Raji (cell line): ENCODE data around the gene CACNA2D3.

Experiments used
- POLR2A ChIP-seq: IDR thresholded peaks from 2 replicates; pipeline ENCODE4 v1.6.1; 2011; ENCODE audit warnings: low read depth, low read length, control low read depth; ENCODE audit not compliant: insufficient read depth

The CACNA2D3 gene

DNA sequence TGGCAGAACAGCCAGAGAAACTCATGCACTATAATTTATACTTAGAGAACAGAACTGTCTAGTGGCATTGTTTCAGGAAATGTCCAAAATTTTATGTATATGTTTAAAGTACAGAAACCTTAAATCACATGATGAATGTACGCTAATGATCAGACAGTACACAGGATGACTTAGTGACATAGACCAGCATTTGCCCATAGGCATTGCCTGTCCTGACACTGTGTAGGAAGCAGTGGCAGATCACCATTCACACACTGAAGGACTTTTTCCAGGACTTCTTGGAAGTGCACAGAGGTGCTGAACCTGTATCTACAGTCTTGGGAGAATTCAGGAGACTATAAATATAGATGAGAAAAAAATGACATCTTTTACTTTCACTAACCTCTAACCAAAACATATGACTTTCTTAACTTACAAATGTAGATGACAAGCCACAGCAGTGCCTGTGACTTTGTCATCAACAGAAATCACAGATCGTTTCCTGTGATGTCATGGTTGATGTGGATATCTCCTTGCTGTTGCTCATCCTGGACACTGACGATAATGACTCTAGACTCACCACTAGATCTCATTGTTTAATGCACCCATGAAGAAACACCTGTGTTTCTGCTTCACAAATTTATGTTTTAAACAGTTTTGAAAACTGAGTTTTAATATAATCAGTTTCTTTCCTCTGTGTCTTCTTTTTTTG lies 183.2 kb downstream of the CACNA2D3 start:
- no peak for TF ChIP-seq POLR2A

DNA sequence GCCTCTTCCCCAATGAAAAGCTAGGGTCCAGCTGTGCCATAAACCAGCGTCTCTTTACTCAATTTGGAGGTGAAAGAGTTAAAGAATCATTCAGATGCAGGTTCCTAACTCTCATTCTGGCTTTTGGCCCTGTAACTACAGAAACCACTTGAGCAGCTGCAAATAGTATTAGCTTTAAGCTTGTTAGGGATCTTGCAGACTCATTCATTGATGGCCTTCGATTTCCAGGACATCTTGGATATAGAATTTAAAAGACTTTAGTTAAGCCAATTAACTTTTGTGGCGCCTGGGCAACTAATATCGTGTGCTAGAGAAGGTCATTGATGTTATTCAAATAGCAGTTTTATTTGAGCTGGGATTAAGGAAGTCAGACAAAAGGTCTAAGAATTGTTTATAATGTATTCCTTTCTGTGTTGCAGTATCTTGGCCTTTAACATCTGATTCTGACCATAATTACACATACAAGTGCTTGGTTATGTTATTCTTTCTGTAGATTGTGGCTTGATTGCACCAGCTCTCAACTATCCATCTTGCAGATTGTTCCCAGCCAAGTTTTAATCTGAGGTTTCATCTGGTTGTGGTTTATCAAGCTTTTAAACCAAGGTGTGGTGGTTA lies 185.3 kb downstream of the CACNA2D3 start:
- no peak for TF ChIP-seq POLR2A

DNA sequence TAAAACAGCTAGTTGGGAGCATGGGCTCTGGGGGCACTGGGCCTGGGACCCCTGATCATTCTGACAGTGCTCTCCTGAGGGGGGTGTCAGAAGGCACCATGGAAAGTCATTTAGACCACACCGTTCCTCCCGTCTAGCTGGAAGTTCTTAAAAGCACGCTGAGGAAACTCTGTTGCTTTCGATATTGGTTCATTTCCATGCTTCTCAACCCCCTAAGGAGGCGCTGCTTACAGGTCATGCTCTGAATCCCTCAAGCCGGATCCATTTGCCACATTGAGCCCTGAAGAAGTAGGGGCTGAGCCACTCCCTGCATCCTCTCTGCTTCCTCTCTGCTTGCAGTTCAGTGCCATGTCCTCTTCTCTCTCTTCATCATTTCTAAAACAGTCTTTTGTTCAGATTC lies 187.2 kb downstream of the CACNA2D3 start:
- TF ChIP-seq POLR2A, result no peak

- TF ChIP-seq POLR2A, result no peak
Observed at GRCh38 chr3:54311211-54311747, 188.9 kb downstream of the CACNA2D3 start.

GRCh38 chr3:54312156-54312899 lies 190.0 kb downstream of the CACNA2D3 start:
- TF ChIP-seq POLR2A, result no peak

GRCh38 chr3:54313418-54313817 lies 191.1 kb downstream of the CACNA2D3 start:
- TF ChIP-seq POLR2A, result no peak

DNA sequence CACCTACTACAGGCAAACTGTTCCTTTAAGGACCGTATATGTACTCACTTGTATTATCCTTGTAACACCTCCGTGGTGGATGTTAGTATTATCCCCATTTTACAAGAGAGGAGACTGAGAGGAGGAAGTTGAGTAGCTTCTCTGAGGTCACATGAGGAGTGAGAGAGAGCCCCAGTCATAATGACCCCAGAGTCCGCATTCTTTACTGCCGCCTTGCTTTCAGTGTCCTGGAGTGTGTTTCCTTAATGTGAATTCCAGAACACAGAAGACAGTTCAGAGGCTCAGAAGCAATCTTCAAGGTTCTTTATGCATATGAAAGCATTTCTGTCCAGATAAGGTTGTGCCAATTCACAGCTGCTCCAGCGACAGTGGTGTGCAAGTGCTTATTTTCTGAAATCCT lies 199.2 kb downstream of the CACNA2D3 start:
- no peak for TF ChIP-seq POLR2A

DNA sequence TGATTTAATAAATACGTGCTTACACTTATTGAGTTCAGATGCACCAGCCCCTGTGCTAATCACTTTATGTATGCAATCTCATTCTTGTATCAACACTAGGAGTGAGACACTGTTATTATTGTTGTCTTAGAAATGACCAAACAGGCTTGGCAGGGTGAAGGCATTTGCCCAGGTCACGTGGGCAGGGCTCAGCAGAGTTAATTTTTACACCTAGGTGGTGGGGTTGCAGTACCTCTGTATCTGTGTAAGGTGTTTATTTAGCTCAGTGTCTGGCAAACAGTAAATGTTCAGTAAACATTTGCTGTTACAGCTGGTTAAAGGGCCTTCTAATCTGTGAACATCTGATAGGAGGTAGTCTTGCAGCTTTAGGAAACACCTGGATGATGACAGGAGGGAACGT lies 200.0 kb downstream of the CACNA2D3 start:
- TF ChIP-seq POLR2A, result no peak

- TF ChIP-seq POLR2A, result no peak
Observed at GRCh38 chr3:54324103-54324502, 201.8 kb downstream of the CACNA2D3 start.

DNA sequence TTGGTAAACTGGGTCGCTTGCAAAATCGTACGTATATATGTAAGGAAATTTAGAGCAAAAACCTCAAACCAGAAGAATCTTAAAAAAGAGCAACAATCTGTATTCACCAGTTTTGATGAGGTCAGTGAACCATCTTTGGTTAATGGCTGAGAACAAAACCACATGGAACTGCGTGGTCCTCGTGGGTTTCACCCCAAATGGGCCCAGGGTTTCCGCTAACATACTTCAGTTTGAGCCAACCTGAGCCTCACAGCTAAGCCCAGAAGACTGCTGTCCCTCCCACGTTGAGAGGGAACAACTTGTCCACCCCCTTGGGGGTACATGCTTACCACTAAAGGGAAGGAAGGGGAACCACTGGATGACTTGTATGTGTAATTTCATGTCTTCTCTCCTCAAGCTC lies 204.6 kb downstream of the CACNA2D3 start:
- no peak for TF ChIP-seq POLR2A

- TF ChIP-seq POLR2A, result no peak
Observed at GRCh38 chr3:54331341-54331740, 209.0 kb downstream of the CACNA2D3 start.

- TF ChIP-seq POLR2A, result no peak
Observed at GRCh38 chr3:54337846-54338245, 215.5 kb downstream of the CACNA2D3 start.

DNA sequence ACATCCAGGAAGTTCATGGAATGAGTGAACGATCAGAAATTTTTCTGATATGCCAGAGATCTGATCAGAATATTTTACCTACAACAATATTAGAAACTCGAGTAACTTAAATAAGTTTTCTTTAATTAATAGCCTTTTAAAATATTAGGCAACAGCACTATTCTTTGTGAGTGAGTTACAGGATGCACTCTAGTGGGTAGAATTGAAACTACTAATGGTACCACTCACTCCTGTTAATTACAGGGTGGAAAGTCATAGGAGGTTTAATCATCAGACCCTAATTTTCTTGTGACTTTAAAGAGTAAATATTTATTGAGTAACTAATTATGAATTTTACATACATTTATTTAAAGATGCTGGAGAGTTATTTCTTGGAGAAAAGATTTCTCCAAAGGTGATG lies 217.3 kb downstream of the CACNA2D3 start:
- no peak for TF ChIP-seq POLR2A

- no peak for TF ChIP-seq POLR2A
Observed at GRCh38 chr3:54341811-54342210, 219.5 kb downstream of the CACNA2D3 start.

DNA sequence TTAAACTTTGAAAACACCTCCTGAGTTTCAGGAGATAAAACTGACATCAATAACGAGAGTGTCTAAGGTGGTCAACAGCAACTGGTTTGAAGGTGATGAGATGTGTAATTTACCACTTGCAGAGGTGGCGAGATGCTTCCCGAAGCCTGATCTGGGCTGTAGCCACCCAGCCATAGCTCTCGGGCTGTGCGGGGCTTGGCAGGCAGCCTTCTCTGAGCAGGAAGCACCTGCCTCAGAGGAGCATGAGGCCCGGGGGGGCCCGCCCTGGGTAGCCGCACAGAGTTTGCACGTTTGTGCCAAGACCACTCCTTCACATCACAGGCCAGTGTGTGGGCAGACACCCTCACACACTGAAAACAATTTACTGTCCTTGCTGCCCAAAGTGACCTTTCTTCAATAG lies 220.3 kb downstream of the CACNA2D3 start:
- no peak for TF ChIP-seq POLR2A

- no peak for TF ChIP-seq POLR2A
Observed at GRCh38 chr3:54343495-54343894, 221.1 kb downstream of the CACNA2D3 start.

- TF ChIP-seq POLR2A, result no peak
Observed at GRCh38 chr3:54344601-54345231, 222.4 kb downstream of the CACNA2D3 start.
